Measurements from ENCODE around the gene PSMA2.

PSMA2 gene

GRCh38 chr7:42947521-42947920, 15.5 kb upstream of the PSMA2 start:
- DNase-seq (no peak), ATAC-seq (ENCODE audit: insufficient read depth, low read depth) (no peak)
- H4K20me1 ChIP-seq (ENCODE audit: insufficient read depth, low read length), result no peaks in the 10 kb centered on the region
- H3K36me3 ChIP-seq (ENCODE audit: insufficient read depth, low read length), result no peaks in the 10 kb centered on the region
- TF ChIP-seq CTCF (IDR thresholded peaks at IDR 0.05; ENCODE audit: borderline replicate concordance, extremely low read depth, low read length, poor library complexity, severe bottlenecking), result no peak
- no peak overlapping the region for H3K9ac ChIP-seq (ENCODE audit: low read depth, low read length)
- H3K79me2 ChIP-seq (ENCODE audit: insufficient read depth, low read length), result no peaks in the 10 kb centered on the region
- H3K4me2 ChIP-seq (ENCODE audit: insufficient read depth, low read length), result no peak overlapping the region
- no peaks in the 10 kb centered on the region for H3K27me3 ChIP-seq (ENCODE audit: insufficient read depth, low read length, poor library complexity)
- no peak overlapping the region for H3K4me3 ChIP-seq (ENCODE audit: low read depth in 1 of 2, low read length in 2 of 2)
- H3K4me1 ChIP-seq (ENCODE audit: insufficient read depth, low read length), result no peaks in the 10 kb centered on the region; the same call in 1 of the 2 replicates
- no peak overlapping the region for H3K27ac ChIP-seq (ENCODE audit: low read length)
- H3K9me3 ChIP-seq (ENCODE audit: insufficient read depth, low read length, severe bottlenecking), result no peaks in the 10 kb centered on the region
- H2AFZ ChIP-seq (ENCODE audit: low read depth, low read length), result no peak overlapping the region

- no peaks in the 10 kb centered on the region for H3K36me3 ChIP-seq (ENCODE audit: insufficient read depth, low read length)
- H3K4me3 ChIP-seq (ENCODE audit: low read depth in 1 of 2, low read length in 2 of 2), result no peak overlapping the region
- H4K20me1 ChIP-seq (ENCODE audit: insufficient read depth, low read length), result no peaks in the 10 kb centered on the region
- DNase-seq (no peak), ATAC-seq (ENCODE audit: insufficient read depth, low read depth) (no peak)
- H2AFZ ChIP-seq (ENCODE audit: low read depth, low read length), result no peak overlapping the region
- H3K4me1 ChIP-seq (ENCODE audit: insufficient read depth, low read length), result no peaks in the 10 kb centered on the region; the same call in 1 of the 2 replicates
- no peak overlapping the region for H3K9ac ChIP-seq (ENCODE audit: low read depth, low read length)
- H3K9me3 ChIP-seq (ENCODE audit: insufficient read depth, low read length, severe bottlenecking), result no peaks in the 10 kb centered on the region
- H3K79me2 ChIP-seq (ENCODE audit: insufficient read depth, low read length), result no peaks in the 10 kb centered on the region
- no peak overlapping the region for H3K27ac ChIP-seq (ENCODE audit: low read length)
- no peak for TF ChIP-seq EZH2 (IDR thresholded peaks at IDR 0.05; ENCODE audit: borderline replicate concordance, low read depth, low read length, severe bottlenecking)
- no peak for TF ChIP-seq CTCF (IDR thresholded peaks at IDR 0.05; ENCODE audit: borderline replicate concordance, extremely low read depth, low read length, poor library complexity, severe bottlenecking)
- no peak overlapping the region for H3K4me2 ChIP-seq (ENCODE audit: insufficient read depth, low read length)
- no peaks in the 10 kb centered on the region for H3K27me3 ChIP-seq (ENCODE audit: insufficient read depth, low read length, poor library complexity)
These were observed 14.6 kb upstream of the PSMA2 start for GRCh38 chr7:42946627-42946950.

- no peaks in the 10 kb centered on the region for H4K20me1 ChIP-seq (ENCODE audit: insufficient read depth, low read length)
- no peak overlapping the region for H3K27ac ChIP-seq (ENCODE audit: low read length)
- no peaks in the 10 kb centered on the region; the same call in 1 of the 2 replicates for H3K4me1 ChIP-seq (ENCODE audit: insufficient read depth, low read length)
- H3K4me2 ChIP-seq (ENCODE audit: insufficient read depth, low read length), result no peak overlapping the region; the same call in 1 of the 2 replicates
- H3K9ac ChIP-seq (ENCODE audit: low read depth, low read length), result no peak overlapping the region
- H3K27me3 ChIP-seq (ENCODE audit: insufficient read depth, low read length, poor library complexity), result no peaks in the 10 kb centered on the region
- TF ChIP-seq CTCF (IDR thresholded peaks at IDR 0.05; ENCODE audit: borderline replicate concordance, extremely low read depth, low read length, poor library complexity, severe bottlenecking) (no peak), EZH2 (IDR thresholded peaks at IDR 0.05; ENCODE audit: borderline replicate concordance, low read depth, low read length, severe bottlenecking) (no peak)
- H3K36me3 ChIP-seq (ENCODE audit: insufficient read depth, low read length), result no peaks in the 10 kb centered on the region
- H3K79me2 ChIP-seq (ENCODE audit: insufficient read depth, low read length), result no peaks in the 10 kb centered on the region
- ATAC-seq (ENCODE audit: insufficient read depth, low read depth), result peak; percentile 53; the same call in 2 of the 3 replicates
- no peak for DNase-seq
- 0 out of 2 replicates have a peak overlapping the region, but pooled peaks have one; percentile 8 for H2AFZ ChIP-seq (ENCODE audit: low read depth, low read length)
- no peak overlapping the region for H3K4me3 ChIP-seq (ENCODE audit: low read depth in 1 of 2, low read length in 2 of 2)
- no peaks in the 10 kb centered on the region for H3K9me3 ChIP-seq (ENCODE audit: insufficient read depth, low read length, severe bottlenecking)
These were observed 14.1 kb upstream of the PSMA2 start for GRCh38 chr7:42945821-42946626.
